ENCODE measurements around the gene FAM81B. TPM values are rescaled to one million over a fixed set of nuclear protein-coding genes. Genes with fewer than 3 reads are reported as not detected.

Gene FAM81B
- total RNA-seq, 1 donor from 2014 or later, result 2.4 TPM

GRCh38 chr5:95403996-95404395 is 12.8 kb downstream of the FAM81B start:
- TF ChIP-seq, protein P1, sequence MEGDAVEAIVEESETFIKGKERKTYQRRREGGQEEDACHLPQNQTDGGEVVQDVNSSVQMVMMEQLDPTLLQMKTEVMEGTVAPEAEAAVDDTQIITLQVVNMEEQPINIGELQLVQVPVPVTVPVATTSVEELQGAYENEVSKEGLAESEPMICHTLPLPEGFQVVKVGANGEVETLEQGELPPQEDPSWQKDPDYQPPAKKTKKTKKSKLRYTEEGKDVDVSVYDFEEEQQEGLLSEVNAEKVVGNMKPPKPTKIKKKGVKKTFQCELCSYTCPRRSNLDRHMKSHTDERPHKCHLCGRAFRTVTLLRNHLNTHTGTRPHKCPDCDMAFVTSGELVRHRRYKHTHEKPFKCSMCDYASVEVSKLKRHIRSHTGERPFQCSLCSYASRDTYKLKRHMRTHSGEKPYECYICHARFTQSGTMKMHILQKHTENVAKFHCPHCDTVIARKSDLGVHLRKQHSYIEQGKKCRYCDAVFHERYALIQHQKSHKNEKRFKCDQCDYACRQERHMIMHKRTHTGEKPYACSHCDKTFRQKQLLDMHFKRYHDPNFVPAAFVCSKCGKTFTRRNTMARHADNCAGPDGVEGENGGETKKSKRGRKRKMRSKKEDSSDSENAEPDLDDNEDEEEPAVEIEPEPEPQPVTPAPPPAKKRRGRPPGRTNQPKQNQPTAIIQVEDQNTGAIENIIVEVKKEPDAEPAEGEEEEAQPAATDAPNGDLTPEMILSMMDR (conservative IDR thresholded peaks at IDR 0.05), result no peak
- H3K9me3 Mint-ChIP-seq, result no peaks in the 10 kb centered on the region
- peaks cover 14% of the 10 kb centered on the region for H3K4me1 Mint-ChIP-seq (ENCODE audit: unreplicated experiment)
- DNase-seq (ENCODE audit: extremely low spot score, unreplicated experiment), result no peak
- peaks cover 7% of the 10 kb centered on the region for H3K27me3 Mint-ChIP-seq
- no peak overlapping the region for H3K27ac Mint-ChIP-seq
- H3K36me3 Mint-ChIP-seq, result no peaks in the 10 kb centered on the region
- H3K4me3 Mint-ChIP-seq, result no peak overlapping the region

DNA sequence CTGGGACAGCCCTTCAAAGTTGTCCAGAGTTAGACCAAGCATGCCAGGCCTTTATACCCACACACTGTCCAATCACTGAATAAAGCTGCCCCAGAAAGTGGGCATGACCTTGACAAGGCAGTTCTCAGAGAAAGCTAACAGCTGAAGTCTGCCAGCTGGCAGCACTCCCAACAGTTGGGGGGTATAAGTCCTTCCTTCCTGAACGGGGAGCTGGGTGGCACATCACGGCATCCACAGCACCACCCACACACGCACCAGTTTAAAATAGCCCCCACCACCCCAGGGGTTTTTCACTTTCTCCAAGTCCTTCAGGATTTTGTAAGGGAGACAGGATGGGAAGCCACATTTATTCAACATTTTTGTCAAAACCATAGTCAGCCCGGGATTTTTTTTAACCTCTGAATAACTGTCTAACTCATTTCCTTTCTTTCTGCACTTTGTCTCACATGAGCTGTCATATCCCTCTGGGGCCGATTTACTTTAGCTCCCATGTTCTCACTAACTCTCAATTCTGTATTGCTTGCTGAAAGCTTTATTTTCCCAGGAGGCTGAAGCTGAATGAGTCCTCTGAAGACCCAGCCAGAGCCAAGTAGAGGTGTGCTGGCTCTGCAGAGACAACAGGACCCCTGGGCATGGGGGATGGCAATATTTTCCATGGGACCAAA is 15.4 kb downstream of the FAM81B start:
- Mint-ChIP-seq H3K27ac (no peak overlapping the region), H3K9me3 (no peaks in the 10 kb centered on the region), H3K27me3 (peaks cover under 1% of the 10 kb centered on the region), H3K36me3 (no peaks in the 10 kb centered on the region), H3K4me3 (no peak overlapping the region), H3K4me1 (ENCODE audit: unreplicated experiment) (peaks cover 7% of the 10 kb centered on the region)
- TF ChIP-seq, protein P1 (conservative IDR thresholded peaks at IDR 0.05), result no peak
- DNase-seq (ENCODE audit: extremely low spot score, unreplicated experiment), result no peak

DNA sequence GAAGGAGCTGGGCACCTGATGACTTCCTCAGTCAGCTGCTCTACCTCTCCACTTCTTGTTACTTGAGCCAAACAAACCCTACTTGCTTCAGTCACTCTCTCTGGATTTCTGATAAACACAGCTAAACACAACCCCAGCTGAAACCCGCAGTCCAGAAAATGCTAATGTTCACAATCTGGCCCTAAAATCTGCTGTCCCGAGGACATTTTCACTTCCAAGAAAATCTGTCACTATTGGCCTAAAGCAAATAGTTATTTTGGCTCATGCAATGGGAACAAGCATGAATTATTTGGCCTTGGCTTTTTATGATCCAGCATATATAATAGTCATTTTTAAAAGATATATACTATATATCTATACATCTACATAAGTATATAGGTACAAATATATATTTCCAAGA is 19.1 kb downstream of the FAM81B start:
- Mint-ChIP-seq H3K9me3 (no peaks in the 10 kb centered on the region), H3K4me1 (ENCODE audit: unreplicated experiment) (no peaks in the 10 kb centered on the region), H3K27me3 (no peaks in the 10 kb centered on the region), H3K27ac (no peak overlapping the region), H3K4me3 (no peak overlapping the region), H3K36me3 (no peaks in the 10 kb centered on the region)
- TF ChIP-seq, protein P1 (conservative IDR thresholded peaks at IDR 0.05), result no peak
- no peak for DNase-seq (ENCODE audit: extremely low spot score, unreplicated experiment)

- no peaks in the 10 kb centered on the region for H3K9me3 Mint-ChIP-seq
- H3K27me3 Mint-ChIP-seq, result no peaks in the 10 kb centered on the region
- H3K4me1 Mint-ChIP-seq (ENCODE audit: unreplicated experiment), result no peaks in the 10 kb centered on the region
- no peak overlapping the region for H3K27ac Mint-ChIP-seq
- H3K4me3 Mint-ChIP-seq, result no peak overlapping the region
- DNase-seq (ENCODE audit: extremely low spot score, unreplicated experiment), result no peak
- no peaks in the 10 kb centered on the region for H3K36me3 Mint-ChIP-seq
- TF ChIP-seq, protein P1 (conservative IDR thresholded peaks at IDR 0.05), result no peak
Observed at GRCh38 chr5:95411474-95411873, 20.3 kb downstream of the FAM81B start.

GRCh38 chr5:95414451-95414850 is 23.3 kb downstream of the FAM81B start:
- TF ChIP-seq, protein P1 (conservative IDR thresholded peaks at IDR 0.05), result no peak
- H3K4me1 Mint-ChIP-seq (ENCODE audit: unreplicated experiment), result no peaks in the 10 kb centered on the region
- H3K27ac Mint-ChIP-seq, result no peak overlapping the region
- H3K9me3 Mint-ChIP-seq, result no peaks in the 10 kb centered on the region
- no peaks in the 10 kb centered on the region for H3K27me3 Mint-ChIP-seq
- DNase-seq (ENCODE audit: extremely low spot score, unreplicated experiment), result no peak
- H3K36me3 Mint-ChIP-seq, result no peaks in the 10 kb centered on the region
- no peak overlapping the region for H3K4me3 Mint-ChIP-seq
